Activated gamma-delta T cell (primary cell): Measurements from ENCODE around the gene RASL10B.
"Not testable (repeated sequence)": the region's sequence is repeated elsewhere in the genome, so short reads cannot be mapped to it uniquely, and the experiment has no call there.

Source experiments
- DNase-seq: peaks from one replicate; lab custom pipeline; 2025; lab: John Stamatoyannopoulos, UW

Gene RASL10B

GRCh38 chr17:35742896-35743477, 11.5 kb downstream of the RASL10B start:
- DNase-seq, result no peak

- no peak for DNase-seq
Measured at GRCh38 chr17:35743626-35744328, 12.3 kb downstream of the RASL10B start.

GRCh38 chr17:35744830-35745229, 13.4 kb downstream of the RASL10B start:
- no peak for DNase-seq

- DNase-seq, result no peak
Measured at GRCh38 chr17:35745246-35745645, 13.8 kb downstream of the RASL10B start.

- no peak for DNase-seq
Measured at GRCh38 chr17:35745749-35746320, 14.4 kb downstream of the RASL10B start.

- no peak for DNase-seq
Measured at GRCh38 chr17:35747540-35748017, 16.1 kb downstream of the RASL10B start.

- no peak for DNase-seq
Measured at GRCh38 chr17:35748341-35748841, 17.0 kb downstream of the RASL10B start.

GRCh38 chr17:35748979-35749378, 17.5 kb downstream of the RASL10B start:
- no peak for DNase-seq

- DNase-seq, result no peak
Measured at GRCh38 chr17:35749560-35750412, 18.3 kb downstream of the RASL10B start.

GRCh38 chr17:35750526-35751395, 19.3 kb downstream of the RASL10B start:
- no peak for DNase-seq

- DNase-seq, result not testable (repeated sequence)
Measured at GRCh38 chr17:35751541-35751940, 20.1 kb downstream of the RASL10B start.

- no peak for DNase-seq
Measured at GRCh38 chr17:35752471-35752870, 21.0 kb downstream of the RASL10B start.

- no peak for DNase-seq
Measured at GRCh38 chr17:35752945-35753764, 21.7 kb downstream of the RASL10B start, which contains the start of gene GAS2L2. Gene GAS2L2 (minus strand): TSS chr17:35753239. CDS start chr17:35752850, 389 bp downstream.

GRCh38 chr17:35757243-35757642, 25.8 kb downstream of the RASL10B start:
- no peak for DNase-seq

GRCh38 chr17:35760587-35760986, 29.1 kb downstream of the RASL10B start, which contains the start of gene C17orf50:
Gene C17orf50 (plus strand): TSS chr17:35760887. CDS start chr17:35760942, 55 bp downstream.
- no peak for DNase-seq

- DNase-seq, result no peak
Measured at GRCh38 chr17:35761601-35762000, 30.2 kb downstream of the RASL10B start.

GRCh38 chr17:35763767-35764122, 32.3 kb downstream of the RASL10B start:
- DNase-seq, result no peak

- peak; percentile 74 for DNase-seq
Measured at GRCh38 chr17:35764123-35764991, 32.9 kb downstream of the RASL10B start.

GRCh38 chr17:35765086-35765710, 33.8 kb downstream of the RASL10B start:
- DNase-seq, result no peak
